Peyer's patch (tissue), 4 donors: Measurements from ENCODE around the gene CETP. TPM values are rescaled to one million over a fixed set of nuclear protein-coding genes. Genes with fewer than 3 reads are reported as not detected.
"Not testable (repeated sequence)": the region's sequence is repeated elsewhere in the genome, so short reads cannot be mapped to it uniquely, and the experiment has no call there.

ENCODE experiments used
- DNase-seq, 3 donors: peaks; one replicate each; pipeline ENCODE4 v3.0.0-alpha.2; 2017 to 2019
- H3K27ac ChIP-seq, 4 donors: fragments of 200-600 bp; sonication (generic); one replicate each; pipeline ENCODE4 v1.5.1; 2016 to 2019
- H3K27me3 ChIP-seq, 2 donors: fragments of 200-600 bp; sonication (generic); one replicate each; pipeline ENCODE4 v1.5.1; 2019
- H3K36me3 ChIP-seq, 3 donors: fragments of 200-600 bp; sonication (generic); one replicate each; pipeline ENCODE4 v1.5.1; 2016 to 2019
- H3K4me1 ChIP-seq, 4 donors: fragments of 200-600 bp; sonication (generic); one replicate each; pipeline ENCODE4 v1.5.1; 2016 to 2019
- H3K4me3 ChIP-seq, 4 donors: fragments of 200-600 bp; sonication (generic); 1 replicate in 3 of 4; 2 replicates in 1 of 4; pipeline ENCODE4 v1.5.1; 2016 to 2019; ENCODE audit warnings: mild to moderate bottlenecking in 1 of 4
- H3K9me3 ChIP-seq, 4 donors: fragments of 200-600 bp; sonication (generic); one replicate each; pipeline ENCODE4 v1.5.1; 2016 to 2019; ENCODE audit warnings: mild to moderate bottlenecking in 1 of 4
- POLR2A ChIP-seq, 2 donors: fragments of 450-650 bp; IDR thresholded peaks; one replicate each; pipeline ENCODE4 v1.5.1; 2017; ENCODE audit warnings: antibody characterized with exemption in 2 of 2, mild to moderate bottlenecking in 2 of 2, moderate library complexity in 2 of 2
- total RNA-seq, 4 donors: library from RNA; depleted of rRNA; stranded (reverse); fragments of >200 nt; gene quantifications; one replicate each; pipeline ENCODE4 v1.1.0, GENCODE V29; 2016
- TF ChIP-seq, protein P1 (sequence below), 6 experiments: fragments of 450-650 bp in 4 of 6; fragments of 200-600 bp in 2 of 6; sonication (generic) in 1 of 6; IDR thresholded peaks; one replicate each; pipeline ENCODE4 v1.5.1; 2017 to 2019; ENCODE audit warnings: antibody characterized with exemption in 6 of 6, mild to moderate bottlenecking in 3 of 6, moderate library complexity in 1 of 6

Gene CETP
- total RNA-seq, 4 donors from 2014 or later = 2.5 TPM; not detected in 3

DNA sequence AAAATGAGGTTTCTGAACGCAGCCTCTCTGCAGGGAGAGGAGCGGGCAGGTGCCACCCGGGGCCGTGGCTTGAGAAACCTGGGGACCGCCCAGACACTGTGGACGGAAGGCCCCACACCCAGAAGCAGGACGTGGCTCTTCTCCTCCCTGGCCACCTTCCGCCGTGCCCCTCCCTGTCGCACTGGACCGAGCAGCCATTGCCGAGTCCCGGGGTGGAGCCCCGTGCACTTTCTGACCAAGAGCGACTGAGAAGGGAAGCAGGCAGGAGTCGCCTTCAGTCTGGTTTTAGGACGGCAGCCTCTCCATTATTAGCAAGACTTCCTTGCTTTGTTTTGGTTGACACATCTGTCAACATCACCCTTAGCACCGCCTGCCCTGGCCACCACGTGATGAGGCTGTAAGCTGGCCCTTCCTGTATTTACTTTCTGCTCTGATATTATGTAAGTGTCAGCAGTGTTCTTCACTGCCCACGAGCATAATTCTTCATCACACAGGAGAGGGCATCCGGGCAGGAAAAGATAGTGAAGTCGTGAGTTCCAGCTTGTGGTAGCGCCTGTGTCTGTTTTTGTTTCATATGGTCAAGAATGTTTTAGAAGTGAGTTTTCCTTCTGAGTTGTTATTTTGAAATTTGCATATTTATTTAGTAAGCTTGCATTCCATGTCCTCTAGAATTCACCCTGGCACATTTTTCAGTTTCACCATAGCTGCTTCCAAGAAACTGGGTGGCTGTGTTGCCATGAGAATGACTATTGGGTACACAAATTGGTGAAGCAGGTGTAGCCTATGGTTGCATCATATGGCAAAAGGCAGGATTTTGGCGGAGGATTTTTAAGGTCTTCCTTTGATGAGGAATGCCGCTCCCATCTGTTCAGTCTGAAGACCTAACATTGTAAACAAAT, 28.8 kb upstream of the CETP start:
- H3K4me1 ChIP-seq = peaks cover 0 to 25% (median 7%) of the 10 kb centered on the region in 4 donors

GRCh38 chr16:56933828-56934598, 27.7 kb upstream of the CETP start:
- Histone ChIP-seq H3K4me1 (peaks cover 0 to 25% (median 13%) of the 10 kb centered on the region in 4 donors), H3K36me3 (peaks cover 0 to 43% (median 0%) of the 10 kb centered on the region in 3 donors)
- TF ChIP-seq, protein P1, sequence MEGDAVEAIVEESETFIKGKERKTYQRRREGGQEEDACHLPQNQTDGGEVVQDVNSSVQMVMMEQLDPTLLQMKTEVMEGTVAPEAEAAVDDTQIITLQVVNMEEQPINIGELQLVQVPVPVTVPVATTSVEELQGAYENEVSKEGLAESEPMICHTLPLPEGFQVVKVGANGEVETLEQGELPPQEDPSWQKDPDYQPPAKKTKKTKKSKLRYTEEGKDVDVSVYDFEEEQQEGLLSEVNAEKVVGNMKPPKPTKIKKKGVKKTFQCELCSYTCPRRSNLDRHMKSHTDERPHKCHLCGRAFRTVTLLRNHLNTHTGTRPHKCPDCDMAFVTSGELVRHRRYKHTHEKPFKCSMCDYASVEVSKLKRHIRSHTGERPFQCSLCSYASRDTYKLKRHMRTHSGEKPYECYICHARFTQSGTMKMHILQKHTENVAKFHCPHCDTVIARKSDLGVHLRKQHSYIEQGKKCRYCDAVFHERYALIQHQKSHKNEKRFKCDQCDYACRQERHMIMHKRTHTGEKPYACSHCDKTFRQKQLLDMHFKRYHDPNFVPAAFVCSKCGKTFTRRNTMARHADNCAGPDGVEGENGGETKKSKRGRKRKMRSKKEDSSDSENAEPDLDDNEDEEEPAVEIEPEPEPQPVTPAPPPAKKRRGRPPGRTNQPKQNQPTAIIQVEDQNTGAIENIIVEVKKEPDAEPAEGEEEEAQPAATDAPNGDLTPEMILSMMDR (IDR thresholded peaks at IDR 0.05) = no peak
- no peak for TF ChIP-seq POLR2A (IDR thresholded peaks at IDR 0.05)

More for the DNA sequence above, 28.8 kb upstream of the CETP start:
- H3K36me3 ChIP-seq = peaks cover 0 to 32% (median 0%) of the 10 kb centered on the region in 3 donors
- H3K27me3 ChIP-seq = no peaks in the 10 kb centered on the region
- peak; percentile 68 to 90 (median 88) for DNase-seq
- TF ChIP-seq POLR2A (IDR thresholded peaks at IDR 0.05) = peak; percentile 56 to 74
- TF ChIP-seq, protein P1 (IDR thresholded peaks at IDR 0.05) = no peak
- H3K27ac ChIP-seq = peak overlapping the region; percentile 99 to 100 (median 99)
- H3K4me3 ChIP-seq = peak overlapping the region; percentile 80 to 99 (median 89)
- no peaks in the 10 kb centered on the region for H3K9me3 ChIP-seq

GRCh38 chr16:56934599-56935145, 27.1 kb upstream of the CETP start:
- Histone ChIP-seq H3K36me3 (peaks cover 0 to 49% (median 0%) of the 10 kb centered on the region in 3 donors), H3K4me3 (peak overlapping the region; percentile 80 to 99 (median 89)), H3K4me1 (peaks cover 0 to 28% (median 15%) of the 10 kb centered on the region in 4 donors), H3K27ac (peak overlapping the region in 3 of 4 donors; percentile 7 to 100 (median 64))
- not testable (repeated sequence) for DNase-seq, H3K27me3 ChIP-seq, H3K9me3 ChIP-seq

More at GRCh38 chr16:56933828-56934598, 27.7 kb upstream of the CETP start:
- H3K27me3 ChIP-seq = no peaks in the 10 kb centered on the region
- H3K4me3 ChIP-seq = peak overlapping the region; percentile 80 to 99 (median 89)
- peak overlapping the region; percentile 99 to 100 (median 99) for H3K27ac ChIP-seq
- no peaks in the 10 kb centered on the region for H3K9me3 ChIP-seq
- no peak for DNase-seq

GRCh38 chr16:56935201-56935600, 26.5 kb upstream of the CETP start:
- H3K36me3 ChIP-seq = peaks cover 0 to 55% (median 0%) of the 10 kb centered on the region in 3 donors
- peak overlapping the region in 2 of 4 donors; percentile 64 to 100 for H3K27ac ChIP-seq
- H3K4me3 ChIP-seq = peak overlapping the region; percentile 38 to 99 (median 86)
- H3K27me3 ChIP-seq = no peaks in the 10 kb centered on the region
- TF ChIP-seq, protein P1 (IDR thresholded peaks at IDR 0.05) = no peak
- TF ChIP-seq POLR2A (IDR thresholded peaks at IDR 0.05) = no peak
- no peak for DNase-seq
- H3K9me3 ChIP-seq = no peaks in the 10 kb centered on the region
- H3K4me1 ChIP-seq = peaks cover 0 to 33% (median 15%) of the 10 kb centered on the region in 4 donors

GRCh38 chr16:56936491-56936890, 25.3 kb upstream of the CETP start:
- H3K9me3 ChIP-seq = no peaks in the 10 kb centered on the region
- no peak overlapping the region for H3K27ac ChIP-seq
- H3K36me3 ChIP-seq = peaks cover 0 to 68% (median 0%) of the 10 kb centered on the region in 3 donors
- H3K4me3 ChIP-seq = no peak overlapping the region
- peaks cover 0 to 28% (median 19%) of the 10 kb centered on the region in 4 donors for H3K4me1 ChIP-seq
- no peak for DNase-seq
- no peaks in the 10 kb centered on the region for H3K27me3 ChIP-seq
- TF ChIP-seq POLR2A (IDR thresholded peaks at IDR 0.05) = no peak
- TF ChIP-seq, protein P1 (IDR thresholded peaks at IDR 0.05) = no peak
